ENCODE measurements around the gene WFDC12.
A peak's percentile ranks its signal among the peaks of the same experiment; 100 is the strongest.
"Not testable (repeated sequence)": the region's sequence is repeated elsewhere in the genome, so short reads cannot be mapped to it uniquely, and the experiment has no call there.

The WFDC12 gene, protein sequence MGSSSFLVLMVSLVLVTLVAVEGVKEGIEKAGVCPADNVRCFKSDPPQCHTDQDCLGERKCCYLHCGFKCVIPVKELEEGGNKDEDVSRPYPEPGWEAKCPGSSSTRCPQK

GRCh38 chr20:45124365-45124764, at the start of gene WFDC12:
Gene WFDC12, minus strand, starts transcription at chr20:45124465. Its CDS starts 18 bp downstream, at chr20:45124447.
- DNase-seq (ENCODE audit: low read depth in 2 of 2), result no peak

GRCh38 chr20:45173522-45173921, 49.3 kb upstream of the WFDC12 start:
- DNase-seq (ENCODE audit: low read depth in 2 of 2), result no peak

DNA sequence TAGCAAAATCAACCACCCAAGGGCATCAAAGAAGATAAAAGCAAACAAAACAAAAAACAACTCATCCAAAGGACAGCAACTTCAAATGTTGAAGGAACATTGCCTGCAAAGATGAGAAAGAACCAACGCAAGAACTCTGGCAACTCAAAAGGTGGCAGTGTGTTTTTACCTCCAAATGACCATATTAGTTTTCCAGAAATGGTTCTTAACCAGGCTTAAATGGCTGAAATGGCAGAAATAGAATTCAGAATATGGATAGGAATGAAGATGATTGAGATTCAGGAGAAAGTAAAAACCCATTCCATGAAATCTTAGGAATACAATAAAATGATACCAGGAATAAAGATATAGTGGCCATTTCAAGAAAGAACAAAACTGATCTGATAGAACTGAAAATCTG, 40.6 kb upstream of the WFDC12 start:
- no peak for DNase-seq (ENCODE audit: low read depth in 2 of 2)

GRCh38 chr20:45163083-45163803, 39.0 kb upstream of the WFDC12 start:
- DNase-seq (ENCODE audit: low read depth in 2 of 2), result no peak

GRCh38 chr20:45157962-45158361, 33.7 kb upstream of the WFDC12 start:
- DNase-seq (ENCODE audit: low read depth in 2 of 2), result no peak

DNA sequence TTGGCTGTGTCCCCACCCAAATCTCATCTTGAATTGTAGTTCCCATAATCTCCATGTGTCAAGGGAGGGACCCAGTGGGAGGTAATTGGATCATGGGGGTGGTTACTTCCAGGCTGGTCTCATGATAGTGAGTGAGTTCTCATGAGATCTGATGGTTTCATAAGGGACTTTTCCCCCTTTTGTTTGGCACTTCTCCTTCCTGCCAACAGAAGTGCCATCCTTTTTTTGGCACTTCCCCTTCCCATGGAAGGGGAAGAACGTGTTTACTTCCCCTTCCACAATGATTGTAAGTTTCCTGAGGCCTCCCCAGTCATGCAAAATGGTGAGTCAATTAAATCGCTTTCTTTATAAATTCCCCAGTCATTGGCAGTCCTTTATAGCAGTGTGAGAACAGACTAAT, 32.4 kb upstream of the WFDC12 start:
- DNase-seq (ENCODE audit: low read depth in 2 of 2), result no peak

GRCh38 chr20:45154794-45155193, 30.5 kb upstream of the WFDC12 start:
- not testable (repeated sequence) for DNase-seq (ENCODE audit: low read depth in 2 of 2)

DNA sequence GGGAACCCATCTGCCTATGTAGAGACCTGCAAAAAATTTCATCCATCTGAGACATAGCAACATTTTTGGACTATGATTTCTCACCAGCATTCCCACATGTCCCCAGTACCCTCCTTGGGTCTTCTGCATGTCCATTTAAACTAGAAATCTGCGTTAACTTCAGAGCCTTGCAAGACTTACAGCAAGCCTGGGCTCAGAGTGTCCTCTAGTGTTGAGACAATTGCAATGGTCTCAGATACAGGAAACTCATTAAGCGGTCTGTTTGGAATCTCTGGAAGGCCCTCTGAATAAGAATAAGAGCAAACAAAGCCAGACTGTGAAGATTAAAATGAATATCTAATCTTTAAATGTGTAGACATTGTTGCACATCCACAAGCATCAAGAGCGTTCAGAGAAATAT, 29.9 kb upstream of the WFDC12 start:
- no peak for DNase-seq (ENCODE audit: low read depth in 2 of 2)

GRCh38 chr20:45153752-45154151, 29.5 kb upstream of the WFDC12 start:
- DNase-seq (ENCODE audit: low read depth in 2 of 2), result no peak

DNA sequence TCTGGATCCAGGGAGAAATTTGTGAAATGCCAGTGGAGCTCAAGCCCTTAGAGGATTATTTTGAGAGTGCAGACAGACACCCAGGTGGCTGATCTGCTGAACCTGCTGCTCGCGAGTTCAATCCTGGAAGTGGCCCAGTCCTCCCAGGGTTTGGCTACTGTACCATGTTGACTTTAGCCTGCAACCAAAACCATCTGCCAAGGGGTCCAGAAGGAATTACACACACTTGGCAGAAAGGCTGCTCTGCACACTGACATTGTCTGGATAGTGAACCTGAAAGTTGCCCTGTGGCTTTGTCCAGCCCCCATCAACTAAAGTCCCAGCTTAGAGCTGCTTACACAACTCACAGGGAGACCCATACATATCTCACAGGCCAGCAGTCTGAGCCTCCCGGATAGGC, 28.9 kb upstream of the WFDC12 start:
- no peak for DNase-seq (ENCODE audit: low read depth in 2 of 2)

DNA sequence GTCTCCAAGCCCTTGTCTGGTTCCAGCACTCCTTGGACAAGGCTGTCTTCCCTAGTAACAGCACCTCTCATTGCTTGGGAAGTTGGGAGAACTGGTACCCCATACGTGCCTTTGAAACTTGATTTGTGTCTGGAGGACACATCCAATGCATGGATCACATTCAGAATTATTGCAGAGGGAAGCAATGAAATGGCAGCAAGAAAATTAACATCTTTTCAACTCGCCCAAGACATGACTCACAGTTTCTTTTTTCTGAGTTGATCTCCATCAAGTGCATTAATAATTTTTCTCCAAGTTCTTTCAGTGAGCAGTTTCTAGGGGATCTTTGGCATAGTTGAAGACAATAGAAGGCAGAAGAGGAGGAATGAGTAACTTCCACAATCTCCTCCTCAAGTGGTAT, 28.1 kb upstream of the WFDC12 start:
- no peak for DNase-seq (ENCODE audit: low read depth in 2 of 2)

- DNase-seq (ENCODE audit: low read depth in 2 of 2), result no peak
Observed at GRCh38 chr20:45149062-45149461, 24.8 kb upstream of the WFDC12 start.

DNA sequence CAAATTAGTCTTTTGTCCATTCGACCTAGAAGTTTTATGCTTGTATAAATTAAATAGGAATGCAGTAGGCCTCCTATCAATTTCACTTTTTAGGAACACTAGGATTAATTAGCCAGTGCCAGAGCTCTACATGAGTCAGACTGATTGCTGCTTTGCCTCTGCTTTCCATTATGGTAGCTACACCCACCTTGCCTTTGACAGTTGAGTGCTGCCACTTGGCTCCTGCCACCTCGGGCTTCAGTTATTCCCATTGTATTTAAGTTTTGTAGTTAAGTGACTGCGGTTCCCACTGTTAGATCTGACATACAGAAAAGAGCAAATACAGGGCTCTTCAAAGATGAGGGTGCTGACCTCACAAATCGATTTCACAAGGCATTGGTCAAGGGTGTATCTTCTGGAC, 16.6 kb upstream of the WFDC12 start:
- DNase-seq (ENCODE audit: low read depth in 2 of 2), result no peak

GRCh38 chr20:45139733-45140375, 15.6 kb upstream of the WFDC12 start:
- not testable (repeated sequence) for DNase-seq (ENCODE audit: low read depth in 2 of 2)

GRCh38 chr20:45138561-45139300, 14.5 kb upstream of the WFDC12 start:
- peak; percentile 55 to 68 for DNase-seq (ENCODE audit: low read depth in 2 of 2)

DNA sequence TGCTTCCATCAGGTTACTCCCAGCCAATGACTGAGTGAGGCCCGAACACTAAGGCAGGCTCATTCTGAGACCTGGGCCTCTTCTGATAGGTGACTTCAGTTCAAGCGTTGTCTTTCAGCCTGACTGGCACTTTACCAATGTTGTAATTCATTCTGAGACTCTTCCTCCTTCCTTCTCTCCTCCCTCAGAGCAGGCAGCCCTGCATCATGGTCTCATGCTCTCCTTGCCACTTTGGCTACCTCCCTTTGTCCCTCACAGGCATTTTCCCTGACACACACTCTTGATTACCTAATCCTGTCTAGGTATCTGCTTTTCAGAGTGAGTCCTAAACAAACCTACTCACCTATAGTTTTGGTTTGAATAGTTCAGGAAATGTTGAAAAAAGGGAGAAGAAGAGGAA, 12.6 kb upstream of the WFDC12 start:
- no peak for DNase-seq (ENCODE audit: low read depth in 2 of 2)

DNA sequence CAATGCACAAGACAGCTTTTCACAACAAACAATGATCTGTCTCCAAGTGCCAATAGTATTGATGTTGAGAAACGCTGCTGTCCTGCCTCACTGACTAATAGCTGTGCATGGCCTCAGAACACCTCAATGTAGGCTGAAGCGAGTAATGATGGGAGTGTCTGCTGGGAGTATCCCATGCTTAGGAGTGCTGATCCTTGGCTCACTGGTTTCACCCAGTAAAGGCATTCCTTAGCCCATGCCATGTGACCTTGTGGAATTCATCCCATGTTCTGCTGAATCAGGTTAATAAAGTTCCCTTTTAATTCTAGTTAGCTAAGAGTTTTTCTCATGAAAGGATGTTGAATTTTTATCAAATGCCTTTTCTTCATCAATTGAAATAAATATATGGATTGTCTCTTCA, 3.8 kb upstream of the WFDC12 start:
- DNase-seq (ENCODE audit: low read depth in 2 of 2), result no peak

GRCh38 chr20:45121388-45121787, 2.9 kb downstream of the WFDC12 start:
- no peak for DNase-seq (ENCODE audit: low read depth in 2 of 2)

GRCh38 chr20:45119556-45120266, 4.6 kb downstream of the WFDC12 start:
- DNase-seq (ENCODE audit: low read depth in 2 of 2), result no peak

GRCh38 chr20:45118028-45118427, 6.2 kb downstream of the WFDC12 start:
- no peak for DNase-seq (ENCODE audit: low read depth in 2 of 2)

DNA sequence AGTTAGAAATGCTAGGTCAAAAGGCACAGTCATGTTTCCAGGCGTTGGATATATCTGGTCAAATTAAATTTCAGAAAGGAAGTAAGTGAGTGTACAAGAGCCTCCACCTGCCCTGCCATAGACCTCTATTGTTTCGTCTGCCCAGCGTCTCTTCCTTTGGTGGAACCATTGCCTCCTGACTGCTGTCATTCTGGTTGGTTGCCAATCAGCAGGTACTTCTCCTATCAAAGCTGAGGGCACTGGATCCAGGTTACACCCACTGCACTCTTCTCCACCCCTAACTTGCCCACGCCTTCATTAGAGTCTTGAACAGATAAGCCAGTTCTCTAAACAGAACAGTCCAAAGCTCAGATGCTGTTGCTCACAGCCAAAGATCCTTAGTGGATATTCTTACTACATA, 6.7 kb downstream of the WFDC12 start:
- no peak for DNase-seq (ENCODE audit: low read depth in 2 of 2)

DNA sequence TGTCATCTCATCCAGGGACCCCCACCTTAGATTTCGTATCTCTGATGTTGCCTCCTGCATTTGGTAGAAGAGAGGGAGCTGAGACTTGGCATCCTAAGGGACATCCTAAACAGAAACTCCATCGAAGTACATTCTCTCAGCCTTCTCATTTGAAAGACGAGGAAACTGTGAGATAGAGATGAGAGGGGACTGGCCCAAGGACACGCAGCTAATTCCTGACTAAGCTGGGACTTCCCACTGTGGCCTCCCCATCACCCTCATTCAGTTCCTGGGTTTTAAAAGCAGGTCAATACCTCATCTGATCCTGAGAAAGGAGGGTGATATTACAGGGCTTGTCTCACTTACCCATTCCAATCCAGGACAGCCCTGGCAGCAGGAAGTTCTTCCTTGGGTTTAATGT, 8.4 kb downstream of the WFDC12 start:
- DNase-seq (ENCODE audit: low read depth in 2 of 2), result no peak

Measured in stimulated activated CD8-positive, alpha-beta memory T cell treated with anti-CD3 and anti-CD28 coated beads, Interleukin-15, amount 100 ng/mL, for 48 hours (primary cell).